Osteocyte (in vitro differentiated cells): ENCODE data around the gene PGAM2. TPM values are rescaled to one million over a fixed set of nuclear protein-coding genes. Genes with fewer than 3 reads are reported as not detected.

ENCODE experiments used
- DNase-seq: peaks from one replicate; pipeline ENCODE4 v3.0.0; 2021; ENCODE audit warnings: mixed read lengths; ENCODE audit not compliant: unreplicated experiment; ENCODE audit errors: extremely low spot score
- H3K27ac Mint-ChIP-seq: one replicate; pipeline ENCODE4 v1.8.0; 2021; ENCODE audit warnings: mild to moderate bottlenecking, mixed read lengths; ENCODE audit not compliant: unreplicated experiment
- H3K27me3 Mint-ChIP-seq: one replicate; pipeline ENCODE4 v1.8.0; 2021; ENCODE audit warnings: mixed read lengths; ENCODE audit not compliant: unreplicated experiment
- H3K36me3 Mint-ChIP-seq: one replicate; pipeline ENCODE4 v1.8.0; 2021; ENCODE audit warnings: mixed read lengths; ENCODE audit not compliant: unreplicated experiment
- H3K4me1 Mint-ChIP-seq: one replicate; pipeline ENCODE4 v1.8.0; 2021; ENCODE audit warnings: mixed read lengths; ENCODE audit not compliant: unreplicated experiment
- H3K4me3 Mint-ChIP-seq: one replicate; pipeline ENCODE4 v1.8.0; 2021; ENCODE audit warnings: mild to moderate bottlenecking, moderate library complexity, mixed read lengths; ENCODE audit not compliant: unreplicated experiment
- H3K9me3 Mint-ChIP-seq: one replicate; pipeline ENCODE4 v1.8.0; 2021; ENCODE audit warnings: mixed read lengths; ENCODE audit not compliant: unreplicated experiment
- total RNA-seq: library from RNA; stranded (reverse); gene quantifications from 2 replicates; pipeline ENCODE4 v1.2.1, GENCODE V29; 2021
- TF ChIP-seq, protein P1 (sequence below): fragments of 200-600 bp; sonication (generic); IDR thresholded peaks from 2 replicates; pipeline ENCODE4 v1.5.0; 2021; ENCODE audit warnings: antibody characterized with exemption, mild to moderate bottlenecking, moderate library complexity

PGAM2 gene
- total RNA-seq, 1 donor from 2014 or later: 0.97 TPM

DNA sequence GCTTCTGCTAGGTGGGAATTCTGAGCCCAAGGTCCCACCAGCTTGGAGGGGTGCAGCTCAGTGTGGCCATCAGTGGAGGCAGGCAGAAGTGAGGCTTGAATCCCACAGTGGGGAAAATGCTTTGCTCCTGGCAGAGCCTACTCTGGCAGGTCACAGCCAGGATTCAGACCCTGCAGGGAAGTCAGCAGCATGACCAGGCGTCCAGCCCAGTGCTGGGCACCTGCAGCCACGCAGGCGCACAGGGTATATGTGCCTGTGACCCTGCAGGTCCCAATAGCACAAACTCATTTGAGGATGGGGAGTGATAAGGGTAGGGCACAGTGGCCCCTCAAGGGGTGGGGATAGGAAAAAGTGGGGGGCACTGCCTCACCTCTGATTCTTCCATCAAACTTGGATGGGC, 30.4 kb upstream of the PGAM2 start:
- no peak overlapping the region for H3K4me3 Mint-ChIP-seq
- DNase-seq: no peak
- no peaks in the 10 kb centered on the region for H3K27me3 Mint-ChIP-seq
- no peaks in the 10 kb centered on the region for H3K36me3 Mint-ChIP-seq
- no peaks in the 10 kb centered on the region for H3K9me3 Mint-ChIP-seq
- H3K4me1 Mint-ChIP-seq: peaks cover 53% of the 10 kb centered on the region
- TF ChIP-seq, protein P1, sequence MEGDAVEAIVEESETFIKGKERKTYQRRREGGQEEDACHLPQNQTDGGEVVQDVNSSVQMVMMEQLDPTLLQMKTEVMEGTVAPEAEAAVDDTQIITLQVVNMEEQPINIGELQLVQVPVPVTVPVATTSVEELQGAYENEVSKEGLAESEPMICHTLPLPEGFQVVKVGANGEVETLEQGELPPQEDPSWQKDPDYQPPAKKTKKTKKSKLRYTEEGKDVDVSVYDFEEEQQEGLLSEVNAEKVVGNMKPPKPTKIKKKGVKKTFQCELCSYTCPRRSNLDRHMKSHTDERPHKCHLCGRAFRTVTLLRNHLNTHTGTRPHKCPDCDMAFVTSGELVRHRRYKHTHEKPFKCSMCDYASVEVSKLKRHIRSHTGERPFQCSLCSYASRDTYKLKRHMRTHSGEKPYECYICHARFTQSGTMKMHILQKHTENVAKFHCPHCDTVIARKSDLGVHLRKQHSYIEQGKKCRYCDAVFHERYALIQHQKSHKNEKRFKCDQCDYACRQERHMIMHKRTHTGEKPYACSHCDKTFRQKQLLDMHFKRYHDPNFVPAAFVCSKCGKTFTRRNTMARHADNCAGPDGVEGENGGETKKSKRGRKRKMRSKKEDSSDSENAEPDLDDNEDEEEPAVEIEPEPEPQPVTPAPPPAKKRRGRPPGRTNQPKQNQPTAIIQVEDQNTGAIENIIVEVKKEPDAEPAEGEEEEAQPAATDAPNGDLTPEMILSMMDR: no peak
- no peak overlapping the region for H3K27ac Mint-ChIP-seq

GRCh38 chr7:44094883-44095592, 29.7 kb upstream of the PGAM2 start:
- Mint-ChIP-seq H3K9me3 (no peaks in the 10 kb centered on the region), H3K4me3 (no peak overlapping the region), H3K36me3 (no peaks in the 10 kb centered on the region), H3K27me3 (no peaks in the 10 kb centered on the region), H3K4me1 (peaks cover 49% of the 10 kb centered on the region), H3K27ac (no peak overlapping the region)
- DNase-seq: no peak
- TF ChIP-seq, protein P1: no peak

DNA sequence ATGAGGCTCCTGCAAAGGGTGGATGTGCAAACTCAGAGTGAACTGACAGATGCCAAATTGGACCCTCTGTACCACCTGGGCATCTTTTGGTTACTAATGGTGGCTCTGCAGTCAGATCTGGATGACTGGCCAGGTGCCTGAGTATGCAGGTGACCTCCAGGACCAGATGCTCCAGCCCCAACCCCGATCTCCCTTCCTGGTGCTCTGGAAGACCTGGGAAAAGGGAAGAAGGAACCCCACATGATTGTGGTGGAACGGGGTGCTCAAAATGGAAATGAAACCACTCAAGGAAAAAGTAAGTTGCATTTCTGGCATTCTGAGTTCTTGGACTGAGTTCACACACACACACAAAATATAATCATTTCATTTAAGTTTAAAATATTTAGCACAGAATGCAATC, 29.0 kb upstream of the PGAM2 start:
- TF ChIP-seq, protein P1: no peak
- Mint-ChIP-seq H3K4me3 (no peak overlapping the region), H3K9me3 (no peaks in the 10 kb centered on the region), H3K27ac (peak overlapping the region; percentile 32), H3K36me3 (no peaks in the 10 kb centered on the region), H3K4me1 (peaks cover 46% of the 10 kb centered on the region), H3K27me3 (no peaks in the 10 kb centered on the region)
- no peak for DNase-seq

- H3K36me3 Mint-ChIP-seq: no peaks in the 10 kb centered on the region
- no peak overlapping the region for H3K4me3 Mint-ChIP-seq
- TF ChIP-seq, protein P1: no peak
- H3K27me3 Mint-ChIP-seq: no peaks in the 10 kb centered on the region
- no peaks in the 10 kb centered on the region for H3K9me3 Mint-ChIP-seq
- no peak for DNase-seq
- H3K4me1 Mint-ChIP-seq: peaks cover 52% of the 10 kb centered on the region
- H3K27ac Mint-ChIP-seq: no peak overlapping the region
Observed at GRCh38 chr7:44093102-44093641, 27.8 kb upstream of the PGAM2 start.

DNA sequence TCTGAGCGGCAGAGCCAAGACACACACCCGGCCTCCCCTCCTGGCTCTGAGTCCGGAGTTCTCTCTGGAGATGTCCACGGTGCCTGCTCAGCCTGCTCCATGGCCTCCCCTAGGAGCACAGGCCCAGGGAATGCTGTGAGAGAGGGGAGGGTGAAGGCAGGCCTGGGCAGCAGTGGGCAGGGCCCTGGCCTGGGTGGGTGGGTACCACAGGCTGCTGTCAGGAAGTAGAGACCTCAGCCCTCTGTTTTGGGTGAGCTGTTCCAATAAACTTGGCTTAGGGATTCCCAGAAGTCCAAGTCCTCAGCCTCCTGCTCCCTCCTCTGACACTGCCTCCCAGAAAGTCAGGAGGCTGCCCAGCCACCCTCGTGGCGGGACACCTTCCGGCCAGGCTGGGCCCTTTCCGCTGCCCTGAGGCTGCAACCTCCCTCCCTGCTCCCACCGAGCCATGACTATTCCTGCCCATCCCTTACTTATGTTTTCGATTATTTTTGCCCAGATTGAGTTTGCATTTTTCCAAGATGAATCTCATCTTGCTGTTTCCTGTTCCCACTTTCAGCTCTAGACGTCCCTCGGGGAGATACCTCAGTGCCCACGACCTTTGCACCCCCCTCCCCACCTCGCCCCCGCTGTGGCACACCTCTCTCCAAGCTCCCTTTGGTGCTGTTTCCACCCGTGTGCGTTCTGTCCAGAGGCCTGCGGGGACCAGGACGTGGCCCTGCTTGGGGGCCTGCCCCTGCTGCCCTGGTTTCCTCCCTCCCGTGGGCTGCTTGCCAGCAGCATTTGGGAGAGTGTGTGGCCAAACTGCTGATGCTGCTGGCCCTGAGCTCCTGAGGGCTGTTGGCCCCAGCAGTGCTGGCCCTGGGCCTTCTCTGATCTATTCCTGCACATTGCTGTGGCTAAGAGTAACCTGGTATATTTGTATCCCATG, 22.8 kb upstream of the PGAM2 start:
- H3K4me3 Mint-ChIP-seq: peak overlapping the region; percentile 41
- DNase-seq: peak; percentile 94
- H3K36me3 Mint-ChIP-seq: no peaks in the 10 kb centered on the region
- peaks cover 68% of the 10 kb centered on the region for H3K4me1 Mint-ChIP-seq
- H3K9me3 Mint-ChIP-seq: no peaks in the 10 kb centered on the region
- no peaks in the 10 kb centered on the region for H3K27me3 Mint-ChIP-seq
- TF ChIP-seq, protein P1: no peak
- peak overlapping the region; percentile 80 for H3K27ac Mint-ChIP-seq
